Natural killer cell treated with Interleukin-12 subunit alpha and Interleukin-12 subunit beta and Interleukin-15 and Interleukin-18, amount 100 ng/mL, for 72 hours (primary cell): Measurements from ENCODE around the gene CMTM4. TPM values are rescaled to one million over a fixed set of nuclear protein-coding genes. Genes with fewer than 3 reads are reported as not detected.
"Not testable (repeated sequence)": the region's sequence is repeated elsewhere in the genome, so short reads cannot be mapped to it uniquely, and the experiment has no call there.

Experiments used
- ATAC-seq, 2 donors: fragments of 150-1000 bp; cut with Tn5 transposase in 1 of 2; sonication (Bioruptor Pico), chemical (Tn5 transposase) in 1 of 2; 2 replicates each; pipeline ENCODE4 v1.10.0; 2021
- DNase-seq: peaks from one replicate; pipeline ENCODE4 v3.0.0; 2022; ENCODE audit warnings: low spot score
- H3K27ac Mint-ChIP-seq, 2 donors: 1 replicate in 1 of 2; 2 replicates in 1 of 2; pipeline ENCODE4 v1.8.0; 2022; ENCODE audit warnings: mixed read lengths in 2 of 2, mild to moderate bottlenecking in 1 of 2, moderate library complexity in 1 of 2
- H3K27me3 Mint-ChIP-seq, 2 donors: 1 replicate in 1 of 2; 2 replicates in 1 of 2; pipeline ENCODE4 v1.8.0; 2022; ENCODE audit warnings: mixed read lengths in 2 of 2
- H3K36me3 Mint-ChIP-seq: one replicate; pipeline ENCODE4 v1.8.0; 2022; ENCODE audit warnings: mixed read lengths
- H3K4me1 Mint-ChIP-seq, 2 donors: 1 replicate in 1 of 2; 2 replicates in 1 of 2; pipeline ENCODE4 v1.8.0; 2022; ENCODE audit warnings: low read depth in 2 of 2, mixed read lengths in 2 of 2, mild to moderate bottlenecking in 1 of 2
- H3K4me3 Mint-ChIP-seq: one replicate; pipeline ENCODE4 v1.8.0; 2022; ENCODE audit warnings: mixed read lengths
- H3K9me3 Mint-ChIP-seq: 2 replicates; pipeline ENCODE4 v1.8.0; 2022; ENCODE audit warnings: mixed read lengths
- total RNA-seq, 2 donors: library from RNA; stranded (reverse); gene quantifications; one replicate each; pipeline ENCODE4 v1.2.3, GENCODE V29; 2022

CMTM4 gene
- total RNA-seq, 2 donors from 2014 or later, result 1.2 to 2.2 TPM

GRCh38 chr16:66695935-66696668, 441 bp downstream of the CMTM4 start:
- H3K27ac Mint-ChIP-seq, result no peak overlapping the region

GRCh38 chr16:66695471-66695934, 1.0 kb downstream of the CMTM4 start:
- ATAC-seq, result no peak
- Mint-ChIP-seq H3K36me3 (no peaks in the 10 kb centered on the region), H3K27ac (peak overlapping the region in 1 of 2 donors; percentile 40), H3K9me3 (no peaks in the 10 kb centered on the region), H3K4me3 (peak overlapping the region; percentile 56), H3K27me3 (peaks cover 7 to 15% of the 10 kb centered on the region in 2 donors), H3K4me1 (peaks cover 0 to 8% of the 10 kb centered on the region in 2 donors)
- no peak for DNase-seq

More at GRCh38 chr16:66695935-66696668, 441 bp downstream of the CMTM4 start:
- H3K9me3 Mint-ChIP-seq, result no peaks in the 10 kb centered on the region
- DNase-seq (peak; percentile 64), ATAC-seq (peak in 1 of 2 donors; percentile 39)
- no peaks in the 10 kb centered on the region for H3K36me3 Mint-ChIP-seq
- peak overlapping the region; percentile 56 for H3K4me3 Mint-ChIP-seq
- peaks cover 0 to 10% of the 10 kb centered on the region in 2 donors for H3K4me1 Mint-ChIP-seq
- peaks cover 7 to 12% of the 10 kb centered on the region in 2 donors for H3K27me3 Mint-ChIP-seq

DNA sequence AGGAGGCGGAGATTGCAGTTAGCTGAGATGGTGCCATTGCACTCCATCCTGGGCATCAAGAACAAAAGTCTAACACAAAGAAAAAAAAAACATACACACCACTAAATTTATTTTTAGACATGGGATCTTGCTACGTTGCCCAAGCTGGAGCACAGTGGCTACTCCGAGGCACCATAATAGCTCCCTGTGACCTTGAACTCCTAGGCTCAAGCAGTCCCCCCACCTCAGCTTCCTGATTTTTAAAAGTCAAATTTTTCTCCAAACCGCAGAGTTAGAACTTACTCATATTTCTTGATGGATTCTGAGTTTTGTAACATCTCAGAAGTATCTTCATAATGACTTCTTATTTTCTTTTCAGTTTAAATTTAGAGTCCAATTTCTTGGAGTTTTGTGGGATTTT, 3.4 kb downstream of the CMTM4 start:
- Mint-ChIP-seq H3K4me3 (no peak overlapping the region), H3K4me1 (peaks cover 0 to 8% of the 10 kb centered on the region in 2 donors), H3K27me3 (peaks cover 7 to 13% of the 10 kb centered on the region in 2 donors), H3K27ac (no peak overlapping the region), H3K9me3 (no peaks in the 10 kb centered on the region), H3K36me3 (no peaks in the 10 kb centered on the region)
- no peak for DNase-seq
- ATAC-seq, result no peak

GRCh38 chr16:66692341-66692740, 4.2 kb downstream of the CMTM4 start:
- peaks cover 7 to 13% of the 10 kb centered on the region in 2 donors for H3K27me3 Mint-ChIP-seq
- DNase-seq, result no peak
- H3K27ac Mint-ChIP-seq, result no peak overlapping the region
- ATAC-seq, result no peak
- H3K36me3 Mint-ChIP-seq, result no peaks in the 10 kb centered on the region
- no peak overlapping the region for H3K4me3 Mint-ChIP-seq
- no peaks in the 10 kb centered on the region for H3K9me3 Mint-ChIP-seq
- H3K4me1 Mint-ChIP-seq, result peaks cover 0 to 7% of the 10 kb centered on the region in 2 donors

GRCh38 chr16:66691234-66691633, 5.3 kb downstream of the CMTM4 start:
- no peak for ATAC-seq
- Mint-ChIP-seq H3K4me3 (no peak overlapping the region), H3K4me1 (peaks cover 0 to 6% of the 10 kb centered on the region in 2 donors), H3K27ac (no peak overlapping the region), H3K36me3 (no peaks in the 10 kb centered on the region), H3K27me3 (peaks cover 7 to 13% of the 10 kb centered on the region in 2 donors), H3K9me3 (no peaks in the 10 kb centered on the region)
- DNase-seq, result no peak

- no peak overlapping the region for H3K27ac Mint-ChIP-seq
- H3K4me1 Mint-ChIP-seq, result peaks cover 0 to 3% of the 10 kb centered on the region in 2 donors
These were observed 6.3 kb downstream of the CMTM4 start for GRCh38 chr16:66690106-66690847.

DNA sequence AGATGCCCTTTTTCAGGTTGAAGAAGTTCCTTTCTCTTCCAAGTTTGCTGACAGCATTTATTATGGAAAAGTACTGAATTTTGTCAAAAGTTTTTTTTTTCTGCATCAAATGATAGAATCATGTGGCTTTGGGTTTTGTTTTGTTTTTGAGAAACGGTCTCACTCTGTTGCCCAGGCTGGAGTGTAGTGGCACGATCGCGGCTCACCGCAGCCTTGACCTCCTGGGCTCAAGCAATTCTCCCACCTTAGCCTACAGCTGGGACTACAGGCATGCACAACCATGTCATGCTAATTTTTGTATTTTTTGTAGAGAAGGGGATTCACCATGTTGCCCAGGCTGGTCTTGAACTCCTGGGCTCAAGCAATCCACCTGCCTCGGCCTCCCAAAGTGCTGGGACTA, 7.3 kb downstream of the CMTM4 start:
- H3K36me3 Mint-ChIP-seq, result no peaks in the 10 kb centered on the region
- no peak for DNase-seq
- no peak overlapping the region for H3K27ac Mint-ChIP-seq
- ATAC-seq, result no peak
- H3K4me3 Mint-ChIP-seq, result no peak overlapping the region
- no peaks in the 10 kb centered on the region for H3K9me3 Mint-ChIP-seq
- no peaks in the 10 kb centered on the region for H3K4me1 Mint-ChIP-seq
- peaks cover 0 to 10% of the 10 kb centered on the region in 2 donors for H3K27me3 Mint-ChIP-seq

More at GRCh38 chr16:66690106-66690847, 6.3 kb downstream of the CMTM4 start:
- ATAC-seq, result no peak
- no peak for DNase-seq
- no peak overlapping the region for H3K4me3 Mint-ChIP-seq
- H3K27me3 Mint-ChIP-seq, result peaks cover 7 to 13% of the 10 kb centered on the region in 2 donors
- H3K9me3 Mint-ChIP-seq, result no peaks in the 10 kb centered on the region
- no peaks in the 10 kb centered on the region for H3K36me3 Mint-ChIP-seq

GRCh38 chr16:66687906-66688625, 8.5 kb downstream of the CMTM4 start:
- ATAC-seq, result no peak
- H3K9me3 Mint-ChIP-seq, result no peaks in the 10 kb centered on the region
- no peak for DNase-seq
- H3K27ac Mint-ChIP-seq, result no peak overlapping the region
- peaks cover 0 to 10% of the 10 kb centered on the region in 2 donors for H3K27me3 Mint-ChIP-seq
- no peaks in the 10 kb centered on the region for H3K36me3 Mint-ChIP-seq
- H3K4me1 Mint-ChIP-seq, result no peaks in the 10 kb centered on the region
- H3K4me3 Mint-ChIP-seq, result no peak overlapping the region

GRCh38 chr16:66685501-66686115, 10.9 kb downstream of the CMTM4 start:
- not testable (repeated sequence) for ATAC-seq, H3K4me1 Mint-ChIP-seq, H3K9me3 Mint-ChIP-seq, DNase-seq, H3K27ac Mint-ChIP-seq, H3K27me3 Mint-ChIP-seq, H3K4me3 Mint-ChIP-seq, H3K36me3 Mint-ChIP-seq

DNA sequence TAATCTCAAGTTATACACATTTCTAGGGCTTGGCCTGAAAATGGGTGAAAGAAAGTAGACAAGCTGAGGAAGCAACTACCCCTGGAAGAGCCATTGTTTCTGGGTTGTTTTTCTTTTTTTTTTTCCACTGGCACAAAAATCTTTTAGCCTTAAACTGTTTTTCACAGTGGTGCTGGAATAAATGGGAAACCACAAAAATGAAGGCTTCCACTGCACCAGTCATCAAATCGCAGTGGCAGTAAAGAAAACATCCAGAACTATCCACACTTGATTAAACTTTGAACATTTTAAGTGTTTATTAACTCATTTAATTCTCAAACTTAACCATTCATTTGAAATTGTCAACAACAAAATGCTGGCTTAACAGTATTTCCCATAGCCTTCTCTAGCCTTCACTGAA, 14.3 kb downstream of the CMTM4 start:
- Mint-ChIP-seq H3K36me3 (no peaks in the 10 kb centered on the region), H3K9me3 (no peaks in the 10 kb centered on the region), H3K27ac (no peak overlapping the region), H3K27me3 (peaks cover 0 to 3% of the 10 kb centered on the region in 2 donors), H3K4me1 (no peaks in the 10 kb centered on the region), H3K4me3 (no peak overlapping the region)
- no peak for ATAC-seq
- DNase-seq, result no peak

DNA sequence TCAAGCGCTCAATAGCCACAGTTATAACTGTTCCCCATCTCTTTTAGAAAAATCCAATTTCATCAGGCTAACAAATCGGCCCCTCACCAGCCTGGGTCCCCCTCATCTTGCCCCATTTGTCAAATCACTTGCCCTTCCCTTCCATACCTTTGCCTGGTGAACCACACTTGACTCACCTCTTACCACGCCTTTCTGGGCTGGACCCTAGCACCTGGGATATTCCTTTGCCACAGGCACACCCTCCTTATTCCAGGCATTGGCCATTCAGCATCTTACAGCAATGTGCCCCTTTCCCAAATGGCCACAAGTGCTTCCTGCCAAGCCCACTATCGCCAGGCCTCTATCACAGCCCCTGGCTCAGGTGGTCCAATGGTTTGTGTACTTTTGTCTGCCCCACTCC, 14.9 kb downstream of the CMTM4 start:
- H3K9me3 Mint-ChIP-seq, result no peaks in the 10 kb centered on the region
- ATAC-seq, result no peak
- no peaks in the 10 kb centered on the region for H3K4me1 Mint-ChIP-seq
- no peak overlapping the region for H3K27ac Mint-ChIP-seq
- no peaks in the 10 kb centered on the region for H3K36me3 Mint-ChIP-seq
- no peak for DNase-seq
- H3K4me3 Mint-ChIP-seq, result no peak overlapping the region
- H3K27me3 Mint-ChIP-seq, result peaks cover 0 to 3% of the 10 kb centered on the region in 2 donors

DNA sequence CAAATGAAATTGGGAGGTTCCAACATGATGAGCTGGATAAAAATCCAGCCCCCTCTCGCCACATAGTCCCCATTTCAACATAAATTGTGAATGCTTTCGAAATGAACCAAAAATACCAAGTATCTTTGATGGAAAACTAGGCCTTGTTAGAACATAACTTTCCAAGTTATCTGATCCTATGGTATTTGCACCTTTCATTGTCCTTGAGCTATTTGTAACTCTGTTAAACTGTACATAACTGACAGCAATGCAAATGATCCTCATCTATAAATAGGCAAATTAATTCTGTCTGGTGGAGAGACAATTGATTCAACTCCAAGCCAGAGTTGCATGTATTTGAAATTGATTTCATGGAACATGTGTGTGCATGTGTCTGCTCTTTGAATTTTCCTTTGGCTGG, 18.2 kb downstream of the CMTM4 start:
- H3K9me3 Mint-ChIP-seq, result no peaks in the 10 kb centered on the region
- H3K4me1 Mint-ChIP-seq, result no peaks in the 10 kb centered on the region
- no peak for DNase-seq
- H3K27ac Mint-ChIP-seq, result no peak overlapping the region
- no peaks in the 10 kb centered on the region for H3K36me3 Mint-ChIP-seq
- H3K27me3 Mint-ChIP-seq, result no peaks in the 10 kb centered on the region
- ATAC-seq, result no peak
- H3K4me3 Mint-ChIP-seq, result no peak overlapping the region

DNA sequence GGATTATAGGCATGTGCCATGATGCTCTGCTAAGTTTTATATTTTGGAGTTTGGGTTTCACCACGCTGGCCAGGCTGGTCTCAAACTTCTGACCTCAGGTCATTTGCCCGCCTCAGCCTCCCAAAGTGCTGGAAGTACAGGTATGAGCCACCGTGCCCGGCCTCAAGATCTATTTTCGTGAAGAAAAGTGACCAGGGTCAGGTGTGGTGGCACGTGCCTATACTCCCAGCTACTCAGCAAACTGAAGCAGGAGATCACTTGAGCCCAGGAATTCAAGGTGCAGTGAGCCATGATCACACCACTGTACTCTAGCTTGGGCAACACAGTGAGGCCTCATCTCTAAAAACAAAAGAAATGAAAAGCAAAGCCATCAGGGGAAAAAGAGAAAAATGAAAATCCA, 18.7 kb downstream of the CMTM4 start:
- no peak for ATAC-seq
- H3K4me1 Mint-ChIP-seq, result no peaks in the 10 kb centered on the region
- H3K9me3 Mint-ChIP-seq, result no peaks in the 10 kb centered on the region
- no peak overlapping the region for H3K4me3 Mint-ChIP-seq
- H3K27me3 Mint-ChIP-seq, result no peaks in the 10 kb centered on the region
- DNase-seq, result no peak
- H3K27ac Mint-ChIP-seq, result no peak overlapping the region
- H3K36me3 Mint-ChIP-seq, result no peaks in the 10 kb centered on the region
